ENCODE data around the gene RMND5B. TPM values are rescaled to one million over a fixed set of nuclear protein-coding genes. Genes with fewer than 3 reads are reported as not detected.
A peak's percentile ranks its signal among the peaks of the same experiment; 100 is the strongest.

The RMND5B gene
- total and polyA plus RNA-seq, 2 of the 13 experiments (the other 11 are each of a cell fraction or from before 2014, with no cell fraction given) = 18.6 to 20.4 TPM

DNA sequence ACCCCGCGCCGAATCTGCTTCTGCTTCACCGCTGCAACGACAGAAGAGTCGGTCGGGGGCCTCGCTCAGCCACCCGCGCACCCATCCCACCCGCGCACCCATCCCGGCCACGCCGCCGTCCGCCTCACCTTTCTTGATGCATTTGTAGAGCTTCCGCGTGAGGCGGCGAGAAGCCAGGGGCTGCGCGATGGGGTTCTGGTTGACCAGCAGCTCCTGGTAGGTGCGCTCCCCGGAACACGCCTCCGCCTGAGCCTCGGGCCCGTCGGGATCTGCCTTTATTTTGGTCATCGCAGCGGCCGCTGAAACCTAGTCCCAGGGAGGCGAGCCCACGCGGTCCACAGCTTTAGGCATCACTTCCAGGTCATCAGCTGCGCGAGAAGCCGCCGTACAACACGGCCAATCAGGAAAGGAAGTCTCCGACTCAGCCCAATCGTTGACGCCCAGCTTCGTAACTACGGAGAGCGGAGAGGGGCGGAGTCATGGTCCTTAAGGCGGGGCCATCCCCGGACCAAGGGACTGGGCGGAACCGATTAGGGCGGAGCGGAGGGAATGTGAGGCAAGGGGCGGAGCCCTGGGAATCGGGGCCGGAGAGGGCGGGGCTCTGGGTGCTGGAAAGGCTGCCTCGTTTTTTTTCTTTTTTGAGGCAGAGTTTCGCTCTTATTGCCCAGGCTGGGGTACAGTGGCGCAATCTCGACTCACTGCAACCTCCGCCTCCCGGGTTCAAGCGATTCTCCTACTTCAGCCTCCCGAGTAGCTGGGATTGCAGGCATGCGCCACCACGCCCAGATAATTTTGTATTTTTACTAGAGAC lies 22.9 kb downstream of the RMND5B start, which contains the start of gene NHP2 (continued):
- TF ChIP-seq, protein P1, sequence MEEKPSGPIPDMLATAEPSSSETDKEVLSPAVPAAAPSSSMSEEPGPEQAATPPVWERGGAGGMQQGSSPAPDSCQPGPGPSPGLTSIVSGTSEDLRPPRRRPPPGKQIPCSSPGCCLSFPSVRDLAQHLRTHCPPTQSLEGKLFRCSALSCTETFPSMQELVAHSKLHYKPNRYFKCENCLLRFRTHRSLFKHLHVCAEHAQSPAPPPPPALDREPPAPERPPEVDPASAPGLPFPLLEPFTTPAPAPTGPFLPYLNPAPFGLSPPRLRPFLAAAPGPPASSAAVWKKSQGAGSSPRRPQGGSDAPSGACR (CRISPR knock-in tag; IDR thresholded peaks at IDR 0.05) = 0 out of 2 replicates have a peak, but pooled peaks have one; percentile 38
- TF ChIP-seq RXRB (CRISPR knock-in tag; IDR thresholded peaks at IDR 0.05; ENCODE audit: borderline replicate concordance) (peak; percentile 28; the same call in 1 of the 2 replicates), ZNF781 (CRISPR knock-in tag; IDR thresholded peaks at IDR 0.05; ENCODE audit: borderline replicate concordance, not compliant biosample characterization) (no peak), RFXANK (CRISPR knock-in tag; IDR thresholded peaks at IDR 0.05) (no peak), NFATC3 (CRISPR knock-in tag; IDR thresholded peaks at IDR 0.05) (no peak), ZNF180 (CRISPR knock-in tag; IDR thresholded peaks at IDR 0.05; ENCODE audit: borderline replicate concordance, low read depth) (no peak), ZNF326 (CRISPR knock-in tag; IDR thresholded peaks at IDR 0.05; ENCODE audit: borderline replicate concordance) (no peak), ZNF607 (CRISPR knock-in tag; IDR thresholded peaks at IDR 0.05; ENCODE audit: borderline replicate concordance) (peak; percentile 82; the same call in 1 of the 2 replicates), ZSCAN21 (CRISPR knock-in tag; IDR thresholded peaks at IDR 0.05; ENCODE audit: borderline replicate concordance) (no peak), ATF7-NPFF (CRISPR knock-in tag; IDR thresholded peaks at IDR 0.05; ENCODE audit: low read depth) (peak; percentile 30; the same call in 1 of the 2 replicates), ZNF24 (IDR thresholded peaks at IDR 0.05) (no peak), ZNF468 (CRISPR knock-in tag; IDR thresholded peaks at IDR 0.05) (no peak), MED1 (CRISPR knock-in tag; IDR thresholded peaks at IDR 0.05) (0 out of 2 replicates have a peak, but pooled peaks have one; percentile 34), FIP1L1 (IDR thresholded peaks at IDR 0.05; ENCODE audit: borderline replicate concordance, insufficient read depth, low read depth, low read length) (no peak), ZNF557 (CRISPR knock-in tag; IDR thresholded peaks at IDR 0.05) (no peak), MAFG (CRISPR knock-in tag; IDR thresholded peaks at IDR 0.05) (no peak), NR2C2 (CRISPR knock-in tag; IDR thresholded peaks at IDR 0.05; ENCODE audit: borderline replicate concordance) (peak; percentile 98)
- TF ChIP-seq, protein P2, sequence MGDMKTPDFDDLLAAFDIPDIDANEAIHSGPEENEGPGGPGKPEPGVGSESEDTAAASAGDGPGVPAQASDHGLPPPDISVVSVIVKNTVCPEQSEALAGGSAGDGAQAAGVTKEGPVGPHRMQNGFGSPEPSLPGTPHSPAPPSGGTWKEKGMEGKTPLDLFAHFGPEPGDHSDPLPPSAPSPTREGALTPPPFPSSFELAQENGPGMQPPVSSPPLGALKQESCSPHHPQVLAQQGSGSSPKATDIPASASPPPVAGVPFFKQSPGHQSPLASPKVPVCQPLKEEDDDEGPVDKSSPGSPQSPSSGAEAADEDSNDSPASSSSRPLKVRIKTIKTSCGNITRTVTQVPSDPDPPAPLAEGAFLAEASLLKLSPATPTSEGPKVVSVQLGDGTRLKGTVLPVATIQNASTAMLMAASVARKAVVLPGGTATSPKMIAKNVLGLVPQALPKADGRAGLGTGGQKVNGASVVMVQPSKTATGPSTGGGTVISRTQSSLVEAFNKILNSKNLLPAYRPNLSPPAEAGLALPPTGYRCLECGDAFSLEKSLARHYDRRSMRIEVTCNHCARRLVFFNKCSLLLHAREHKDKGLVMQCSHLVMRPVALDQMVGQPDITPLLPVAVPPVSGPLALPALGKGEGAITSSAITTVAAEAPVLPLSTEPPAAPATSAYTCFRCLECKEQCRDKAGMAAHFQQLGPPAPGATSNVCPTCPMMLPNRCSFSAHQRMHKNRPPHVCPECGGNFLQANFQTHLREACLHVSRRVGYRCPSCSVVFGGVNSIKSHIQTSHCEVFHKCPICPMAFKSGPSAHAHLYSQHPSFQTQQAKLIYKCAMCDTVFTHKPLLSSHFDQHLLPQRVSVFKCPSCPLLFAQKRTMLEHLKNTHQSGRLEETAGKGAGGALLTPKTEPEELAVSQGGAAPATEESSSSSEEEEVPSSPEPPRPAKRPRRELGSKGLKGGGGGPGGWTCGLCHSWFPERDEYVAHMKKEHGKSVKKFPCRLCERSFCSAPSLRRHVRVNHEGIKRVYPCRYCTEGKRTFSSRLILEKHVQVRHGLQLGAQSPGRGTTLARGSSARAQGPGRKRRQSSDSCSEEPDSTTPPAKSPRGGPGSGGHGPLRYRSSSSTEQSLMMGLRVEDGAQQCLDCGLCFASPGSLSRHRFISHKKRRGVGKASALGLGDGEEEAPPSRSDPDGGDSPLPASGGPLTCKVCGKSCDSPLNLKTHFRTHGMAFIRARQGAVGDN (CRISPR knock-in tag; IDR thresholded peaks at IDR 0.05) = peak; percentile 85
- TF ChIP-seq, protein P3, sequence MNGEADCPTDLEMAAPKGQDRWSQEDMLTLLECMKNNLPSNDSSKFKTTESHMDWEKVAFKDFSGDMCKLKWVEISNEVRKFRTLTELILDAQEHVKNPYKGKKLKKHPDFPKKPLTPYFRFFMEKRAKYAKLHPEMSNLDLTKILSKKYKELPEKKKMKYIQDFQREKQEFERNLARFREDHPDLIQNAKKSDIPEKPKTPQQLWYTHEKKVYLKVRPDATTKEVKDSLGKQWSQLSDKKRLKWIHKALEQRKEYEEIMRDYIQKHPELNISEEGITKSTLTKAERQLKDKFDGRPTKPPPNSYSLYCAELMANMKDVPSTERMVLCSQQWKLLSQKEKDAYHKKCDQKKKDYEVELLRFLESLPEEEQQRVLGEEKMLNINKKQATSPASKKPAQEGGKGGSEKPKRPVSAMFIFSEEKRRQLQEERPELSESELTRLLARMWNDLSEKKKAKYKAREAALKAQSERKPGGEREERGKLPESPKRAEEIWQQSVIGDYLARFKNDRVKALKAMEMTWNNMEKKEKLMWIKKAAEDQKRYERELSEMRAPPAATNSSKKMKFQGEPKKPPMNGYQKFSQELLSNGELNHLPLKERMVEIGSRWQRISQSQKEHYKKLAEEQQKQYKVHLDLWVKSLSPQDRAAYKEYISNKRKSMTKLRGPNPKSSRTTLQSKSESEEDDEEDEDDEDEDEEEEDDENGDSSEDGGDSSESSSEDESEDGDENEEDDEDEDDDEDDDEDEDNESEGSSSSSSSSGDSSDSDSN (CRISPR knock-in tag; IDR thresholded peaks at IDR 0.05) = peak; percentile 68
- TF ChIP-seq, protein P4, sequence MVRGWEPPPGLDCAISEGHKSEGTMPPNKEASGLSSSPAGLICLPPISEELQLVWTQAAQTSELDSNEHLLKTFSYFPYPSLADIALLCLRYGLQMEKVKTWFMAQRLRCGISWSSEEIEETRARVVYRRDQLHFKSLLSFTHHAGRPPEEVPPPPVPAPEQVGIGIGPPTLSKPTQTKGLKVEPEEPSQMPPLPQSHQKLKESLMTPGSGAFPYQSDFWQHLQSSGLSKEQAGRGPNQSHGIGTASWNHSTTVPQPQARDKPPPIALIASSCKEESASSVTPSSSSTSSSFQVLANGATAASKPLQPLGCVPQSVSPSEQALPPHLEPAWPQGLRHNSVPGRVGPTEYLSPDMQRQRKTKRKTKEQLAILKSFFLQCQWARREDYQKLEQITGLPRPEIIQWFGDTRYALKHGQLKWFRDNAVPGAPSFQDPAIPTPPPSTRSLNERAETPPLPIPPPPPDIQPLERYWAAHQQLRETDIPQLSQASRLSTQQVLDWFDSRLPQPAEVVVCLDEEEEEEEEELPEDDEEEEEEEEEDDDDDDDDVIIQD (CRISPR knock-in tag; IDR thresholded peaks at IDR 0.05; ENCODE audit: low read depth) = peak; percentile 92

All from HepG2 (cell line).